Medulla oblongata (tissue), 1 donor: ENCODE data around the gene PALS2.

Source experiments
- DNase-seq: peaks from one replicate; pipeline ENCODE4 v3.0.0-alpha.2; 2015; ENCODE audit errors: extremely low spot score

Gene PALS2

GRCh38 chr7:24572997-24573553 lies at the start of gene PALS2:
Gene PALS2 (plus strand): TSS chr7:24573452. CDS start chr7:24623668, 50,216 bp downstream.
- peak; percentile 69 for DNase-seq

DNA sequence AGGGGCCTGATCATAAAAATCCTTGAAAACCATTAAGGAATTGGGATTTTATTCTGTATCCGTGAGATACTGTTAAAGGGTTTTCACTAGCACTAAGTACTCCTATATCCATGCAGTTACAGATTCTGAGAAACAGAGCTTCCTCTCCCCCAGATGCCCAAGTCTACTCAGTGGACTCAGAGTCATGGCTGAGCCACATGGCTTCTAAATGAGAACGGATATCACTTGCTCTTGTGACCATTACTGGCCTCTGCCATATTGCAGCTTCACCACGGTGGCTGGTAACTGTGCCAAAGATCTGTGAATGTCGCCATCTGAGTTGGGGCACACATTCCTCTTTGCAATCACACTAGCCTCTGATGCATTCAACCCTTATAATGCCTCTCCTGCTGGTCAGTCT lies 42.0 kb upstream of the PALS2 start:
- DNase-seq: no peak

DNA sequence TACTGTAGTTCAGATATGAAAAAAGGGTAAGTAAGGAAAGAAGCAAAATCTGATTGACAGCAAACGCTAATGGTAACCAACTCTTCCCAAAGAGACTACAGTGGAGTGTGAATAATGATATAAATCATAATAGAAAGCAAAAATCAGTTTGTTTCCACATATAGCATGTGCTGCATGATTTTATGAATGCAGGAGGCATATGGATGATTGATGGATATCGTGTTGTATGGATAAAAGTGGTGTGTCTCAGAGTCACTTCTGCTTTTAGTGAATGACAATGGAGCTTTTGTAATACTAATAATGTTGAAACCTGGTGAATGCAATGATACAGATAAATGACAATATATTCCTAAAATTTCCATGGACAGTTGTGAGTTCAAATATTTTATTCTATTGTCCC lies 36.6 kb upstream of the PALS2 start:
- no peak for DNase-seq

GRCh38 chr7:24540956-24541355 lies 32.3 kb upstream of the PALS2 start:
- DNase-seq: no peak

GRCh38 chr7:24545215-24545614 lies 28.0 kb upstream of the PALS2 start:
- no peak for DNase-seq

DNA sequence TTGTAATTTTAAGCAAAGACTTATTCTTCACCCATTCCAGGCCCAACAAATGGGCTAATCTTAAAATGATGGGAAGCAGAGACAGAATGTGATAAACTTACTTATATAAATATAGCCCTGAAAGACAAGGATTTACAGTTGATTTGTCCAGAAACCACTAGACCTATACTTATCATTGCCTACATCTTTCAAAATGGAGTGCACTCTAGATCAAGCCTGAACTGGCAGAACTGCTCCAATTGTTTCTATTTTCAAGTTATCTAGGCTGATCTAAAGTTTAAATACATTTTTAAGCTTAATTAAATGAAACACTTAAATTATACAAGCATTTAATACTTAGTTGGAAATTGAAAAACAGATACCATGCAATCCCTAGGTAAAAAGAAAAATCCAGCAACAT lies 24.9 kb upstream of the PALS2 start:
- no peak for DNase-seq

GRCh38 chr7:24549991-24550390 lies 23.3 kb upstream of the PALS2 start:
- DNase-seq: no peak

DNA sequence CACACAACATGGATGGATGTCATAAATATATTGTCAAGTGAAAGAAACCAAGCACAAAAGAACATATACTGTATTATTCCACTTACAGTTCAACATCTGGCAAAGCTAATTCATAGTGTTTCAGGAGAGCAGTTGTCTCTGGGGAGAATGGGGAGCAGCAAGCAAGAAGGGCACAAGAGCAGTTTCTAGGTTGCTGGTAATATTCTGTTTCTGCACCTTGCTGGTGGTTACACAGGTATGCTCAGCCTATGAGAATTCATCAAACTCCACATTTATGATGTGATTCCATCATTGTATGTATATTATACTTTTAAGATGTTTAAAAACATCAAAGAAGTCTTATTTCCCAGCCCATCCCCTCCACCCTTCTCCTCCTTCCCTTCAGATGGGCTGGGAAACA lies 18.1 kb upstream of the PALS2 start:
- DNase-seq: no peak

DNA sequence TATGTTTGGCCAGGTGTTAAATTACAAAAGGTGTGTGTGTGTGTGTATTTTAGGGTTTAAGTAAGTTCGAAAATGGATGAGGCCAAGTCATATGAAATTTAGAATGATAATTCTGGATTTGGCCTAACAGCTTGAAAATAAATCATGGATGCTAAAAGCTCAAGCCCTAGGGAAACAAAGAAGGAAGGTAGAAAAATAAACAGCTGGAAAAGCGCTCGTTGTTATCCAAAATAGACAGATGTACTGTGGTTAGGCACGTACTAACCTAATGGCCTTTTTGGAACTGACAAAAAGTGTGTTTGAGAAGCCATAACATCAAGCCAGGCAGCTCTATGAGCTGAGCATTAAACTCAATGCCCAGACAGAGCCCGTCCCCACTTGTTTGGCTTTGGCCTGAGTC lies 17.5 kb upstream of the PALS2 start:
- no peak for DNase-seq

GRCh38 chr7:24560772-24561171 lies 12.5 kb upstream of the PALS2 start:
- DNase-seq: no peak

GRCh38 chr7:24566274-24566673 lies 7.0 kb upstream of the PALS2 start:
- no peak for DNase-seq

DNA sequence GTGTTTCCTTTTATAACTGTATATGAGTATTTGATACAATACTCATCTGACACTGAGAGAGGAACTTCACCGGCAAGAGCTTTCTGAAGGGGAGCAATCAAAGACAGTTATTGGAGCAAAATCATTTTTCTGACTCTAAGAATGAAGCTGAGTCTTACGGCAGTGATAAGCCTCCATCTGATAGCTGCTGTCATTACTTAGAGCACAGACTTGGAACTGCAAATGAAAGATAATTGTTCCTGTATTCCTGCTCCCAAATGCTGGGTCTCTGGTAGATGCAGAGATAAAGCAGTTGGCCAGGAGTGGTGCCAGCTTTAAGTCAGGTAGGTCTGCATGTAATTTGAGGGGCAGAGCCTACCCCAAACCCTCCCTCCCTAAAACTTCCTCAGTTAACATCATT lies 2.3 kb upstream of the PALS2 start:
- no peak for DNase-seq

GRCh38 chr7:24572016-24572392 lies 1.2 kb upstream of the PALS2 start:
- no peak for DNase-seq

DNA sequence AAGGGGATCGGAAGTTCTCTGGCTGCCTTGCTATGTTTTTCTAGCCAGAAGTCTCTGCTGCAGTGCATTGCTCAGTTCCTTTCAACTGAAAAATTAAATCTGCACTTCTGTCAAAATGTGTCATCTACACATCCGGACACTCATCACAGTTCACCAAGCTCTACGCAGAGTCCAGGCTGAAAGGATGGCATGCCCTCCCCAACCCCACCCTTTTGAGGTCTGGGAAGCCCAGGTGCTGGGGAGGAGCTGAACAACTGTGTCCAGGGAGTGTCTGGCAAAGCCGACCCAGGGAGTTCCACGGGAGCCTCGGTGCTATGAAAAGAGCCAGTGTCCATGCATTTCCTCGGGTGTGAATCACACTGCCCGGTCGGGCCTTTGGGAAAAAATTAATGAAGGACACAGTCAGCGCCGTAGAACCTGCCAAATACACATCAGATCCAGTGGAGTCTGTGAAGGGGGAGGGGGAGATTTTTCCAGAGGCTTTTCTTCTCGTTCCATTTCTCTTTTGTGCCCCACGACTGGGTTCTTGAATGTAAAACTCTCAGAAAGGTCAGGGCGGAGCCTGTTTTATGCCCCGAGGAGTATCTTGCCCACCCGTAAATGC lies 757 bp upstream of the PALS2 start:
- peak; percentile 31 for DNase-seq

GRCh38 chr7:24573554-24574338 lies 494 bp downstream of the PALS2 start:
- peak; percentile 15 for DNase-seq

GRCh38 chr7:24574386-24574785 lies 1.1 kb downstream of the PALS2 start:
- no peak for DNase-seq

GRCh38 chr7:24574950-24575349 lies 1.7 kb downstream of the PALS2 start:
- DNase-seq: no peak

DNA sequence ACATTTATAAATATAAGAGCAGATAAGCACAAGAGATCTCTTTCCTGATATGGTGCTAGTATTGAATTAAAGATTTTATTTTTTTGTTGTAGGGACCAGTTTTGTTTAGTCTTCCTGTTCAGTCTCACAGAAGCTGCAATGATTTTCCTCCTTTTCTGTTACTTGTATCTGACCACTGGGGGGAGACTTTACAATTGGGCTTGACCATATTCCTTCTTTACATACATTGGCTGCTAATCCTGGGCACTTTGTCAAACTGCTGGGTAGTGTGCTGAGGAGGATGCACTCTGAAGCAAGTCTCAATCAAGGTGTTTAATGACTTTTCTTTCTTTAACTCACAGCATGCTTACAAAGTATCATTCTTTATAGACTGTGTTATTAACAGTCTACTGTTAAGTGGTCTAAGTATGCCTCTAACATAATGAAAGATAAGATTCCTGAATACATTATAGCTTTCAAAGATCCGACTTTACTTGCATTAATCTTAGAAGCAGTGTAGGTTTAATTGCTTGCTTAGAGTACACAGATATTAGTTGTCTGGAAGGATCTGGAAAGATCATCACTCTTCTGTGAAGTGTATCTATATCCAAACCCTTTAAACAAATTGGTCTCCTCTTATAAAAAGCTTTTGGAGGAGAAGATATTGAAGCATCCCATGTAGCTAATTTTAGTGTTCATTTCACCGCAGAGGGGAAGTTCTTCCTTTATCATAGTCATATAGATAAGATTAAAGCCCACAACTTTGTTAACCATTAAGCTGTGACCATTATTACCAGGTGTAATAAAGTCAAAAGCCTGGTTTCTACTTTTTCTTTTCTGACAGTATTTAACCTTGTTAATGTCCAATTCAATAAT lies 3.1 kb downstream of the PALS2 start:
- DNase-seq: peak; percentile 77

- DNase-seq: no peak
Measured at GRCh38 chr7:24578052-24578451, 4.8 kb downstream of the PALS2 start.

- no peak for DNase-seq
Measured at GRCh38 chr7:24580283-24580946, 7.2 kb downstream of the PALS2 start.

- DNase-seq: no peak
Measured at GRCh38 chr7:24582166-24582565, 8.9 kb downstream of the PALS2 start.

- no peak for DNase-seq
Measured at GRCh38 chr7:24587853-24588252, 14.6 kb downstream of the PALS2 start.
